DND-41 (cell line): Measurements from ENCODE around the gene FBXO39.

Experiments
- EZH2 ChIP-seq: IDR thresholded peaks from 3 replicates; pipeline ENCODE4 v1.6.1; 2012; ENCODE audit warnings: borderline replicate concordance, low read depth, mild to moderate bottlenecking, moderate library complexity, low read length, inconsistent platforms; ENCODE audit not compliant: severe bottlenecking
- TF ChIP-seq, protein P1 (sequence below): IDR thresholded peaks from 2 replicates; pipeline ENCODE4 v1.5.1; 2012; ENCODE audit warnings: borderline replicate concordance, low read length, moderate library complexity, mild to moderate bottlenecking; ENCODE audit not compliant: poor library complexity, severe bottlenecking; ENCODE audit errors: extremely low read depth

DNA sequence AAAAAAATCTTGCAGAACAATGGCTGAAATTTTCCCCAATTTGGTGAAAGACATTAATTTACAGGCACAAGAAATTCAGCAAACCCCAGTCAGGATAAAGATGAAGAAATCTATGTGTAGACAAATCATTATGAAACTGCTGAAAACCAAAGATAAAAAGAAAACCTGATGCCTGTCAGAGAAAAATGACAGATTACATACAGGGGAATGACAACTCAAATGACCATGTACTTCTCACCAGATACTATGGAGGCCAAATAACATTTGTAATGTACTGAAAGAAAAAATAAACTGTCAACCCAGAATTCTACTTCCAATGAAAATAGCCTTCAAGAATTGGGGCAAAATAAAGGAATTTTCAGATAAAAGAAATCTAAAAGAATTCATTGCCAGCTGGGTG lies 27.4 kb upstream of the FBXO39 start:
- TF ChIP-seq EZH2, result no peak
- TF ChIP-seq, protein P1, sequence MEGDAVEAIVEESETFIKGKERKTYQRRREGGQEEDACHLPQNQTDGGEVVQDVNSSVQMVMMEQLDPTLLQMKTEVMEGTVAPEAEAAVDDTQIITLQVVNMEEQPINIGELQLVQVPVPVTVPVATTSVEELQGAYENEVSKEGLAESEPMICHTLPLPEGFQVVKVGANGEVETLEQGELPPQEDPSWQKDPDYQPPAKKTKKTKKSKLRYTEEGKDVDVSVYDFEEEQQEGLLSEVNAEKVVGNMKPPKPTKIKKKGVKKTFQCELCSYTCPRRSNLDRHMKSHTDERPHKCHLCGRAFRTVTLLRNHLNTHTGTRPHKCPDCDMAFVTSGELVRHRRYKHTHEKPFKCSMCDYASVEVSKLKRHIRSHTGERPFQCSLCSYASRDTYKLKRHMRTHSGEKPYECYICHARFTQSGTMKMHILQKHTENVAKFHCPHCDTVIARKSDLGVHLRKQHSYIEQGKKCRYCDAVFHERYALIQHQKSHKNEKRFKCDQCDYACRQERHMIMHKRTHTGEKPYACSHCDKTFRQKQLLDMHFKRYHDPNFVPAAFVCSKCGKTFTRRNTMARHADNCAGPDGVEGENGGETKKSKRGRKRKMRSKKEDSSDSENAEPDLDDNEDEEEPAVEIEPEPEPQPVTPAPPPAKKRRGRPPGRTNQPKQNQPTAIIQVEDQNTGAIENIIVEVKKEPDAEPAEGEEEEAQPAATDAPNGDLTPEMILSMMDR, result no peak
